Testis (tissue), 2 donors: ENCODE data around the gene DUOXA1.

Experiments
- CTCF ChIP-seq, 3 experiments: fragments of 450-650 bp in 2 of 3; fragments of 200-600 bp in 1 of 3; sonication (generic) in 1 of 3; IDR thresholded peaks; one replicate each; pipeline ENCODE4 v1.5.1; 2016 to 2019; ENCODE audit warnings: antibody characterized with exemption in 3 of 3, mild to moderate bottlenecking in 2 of 3, moderate library complexity in 1 of 3
- POLR2A ChIP-seq: fragments of 450-650 bp; IDR thresholded peaks from one replicate; pipeline ENCODE4 v1.6.1; 2017; ENCODE audit warnings: antibody characterized with exemption, mild to moderate bottlenecking, moderate library complexity

- no peak for TF ChIP-seq CTCF (IDR thresholded peaks at IDR 0.05)
- TF ChIP-seq POLR2A, result no peak
Measured at GRCh38 chr15:45161666-45162065, 32.0 kb upstream of the DUOXA1 start.
